B cell (primary cell): Measurements from ENCODE around the gene ZNF273. TPM values are rescaled to one million over a fixed set of nuclear protein-coding genes. Genes with fewer than 3 reads are reported as not detected.
A peak's percentile ranks its signal among the peaks of the same experiment; 100 is the strongest.

Experiments
- ATAC-seq: fragments of 200-7000 bp; cut with Tn5 transposase; one replicate; pipeline ENCODE4 v1.10.0; 2021; ENCODE audit warnings: low read depth, mild to moderate bottlenecking, moderate number of reproducible peaks, moderate library complexity
- CTCF ChIA-PET: fragments of 350-600 bp; sonication (Branson Sonifier 250); formaldehyde crosslinking; loops from one replicate; lab custom pipeline; 2021; ENCODE audit warnings: antibody characterized with exemption, inconsistent platforms; lab: Charles Lee
- POLR2A ChIA-PET: fragments of 350-600 bp; sonication (Branson Sonifier 250); formaldehyde crosslinking; loops from one replicate; lab custom pipeline; 2021; ENCODE audit warnings: antibody characterized with exemption; lab: Charles Lee
- DNase-seq: peaks from one replicate; pipeline ENCODE4 v3.0.0; 2013
- H2AFZ ChIP-seq: 2 replicates; pipeline ENCODE4 v1.6.1; 2012; ENCODE audit warnings: mild to moderate bottlenecking, low read depth, low read length; ENCODE audit not compliant: insufficient read depth, poor library complexity, severe bottlenecking
- H3K27ac ChIP-seq, 2 donors: 1 replicate in 1 of 2; 2 replicates in 1 of 2; pipeline ENCODE4 v1.5.1; 2012 to 2013; ENCODE audit warnings: low read length in 2 of 2, mild to moderate bottlenecking in 2 of 2, moderate library complexity in 1 of 2
- H3K27me3 ChIP-seq, 4 experiments: fragments of 200-600 bp in 1 of 4; sonication (generic) in 1 of 4; replicated peaks in 1 of 4; 1 replicate in 2 of 4; 2 replicates in 2 of 4; pipeline versions ENCODE4 v1.6.1 to v1.7.0; 2013 to 2016; ENCODE audit warnings: low read length in 3 of 4, mild to moderate bottlenecking in 2 of 4, mixed read lengths in 1 of 4, moderate library complexity in 1 of 4; ENCODE audit not compliant: insufficient read depth in 4 of 4, control insufficient read depth in 3 of 4; ENCODE audit errors: control extremely low read depth in 1 of 4
- H3K36me3 ChIP-seq, 2 experiments: replicated peaks in 1 of 2; 1 replicate in 1 of 2; 2 replicates in 1 of 2; pipeline versions ENCODE4 v1.6.1 to v1.7.1; 2013; ENCODE audit warnings: low read length in 1 of 2; ENCODE audit not compliant: insufficient read depth in 2 of 2, control insufficient read depth in 1 of 2; ENCODE audit errors: control extremely low read depth in 1 of 2, extremely low read depth in 1 of 2
- H3K4me1 ChIP-seq, 2 donors: fragments of 200-600 bp in 1 of 2; sonication (generic) in 1 of 2; 1 replicate in 1 of 2; 2 replicates in 1 of 2; pipeline versions ENCODE4 v1.5.1 to v1.6.1; 2013 to 2017; ENCODE audit warnings: low read length in 2 of 2; ENCODE audit not compliant: control insufficient read depth in 2 of 2, insufficient read depth in 2 of 2
- H3K4me2 ChIP-seq: replicated peaks from 2 replicates; pipeline ENCODE3; 2012; ENCODE audit warnings: mild to moderate bottlenecking, low read depth, low read length; ENCODE audit not compliant: poor library complexity, severe bottlenecking
- H3K4me3 ChIP-seq, 5 experiments: fragments of 200-600 bp in 1 of 5; sonication (generic) in 1 of 5; 1 replicate in 3 of 5; 2 replicates in 2 of 5; pipeline versions ENCODE4 v1.5.1 to v1.7.0; 2011 to 2016; ENCODE audit warnings: low read length in 4 of 5, mild to moderate bottlenecking in 4 of 5, low read depth in 2 of 5, control low read depth in 1 of 5, moderate library complexity in 1 of 5; ENCODE audit not compliant: insufficient read depth in 1 of 5; ENCODE audit errors: control extremely low read depth in 1 of 5, extremely low read depth in 1 of 5
- H3K79me2 ChIP-seq: fragments of 200-600 bp; sonication (generic); one replicate; pipeline ENCODE4 v1.6.0; 2016; ENCODE audit warnings: low read length; ENCODE audit not compliant: control insufficient read depth, insufficient read depth
- H3K9ac ChIP-seq: fragments of 200-600 bp; sonication (generic); 2 replicates; pipeline ENCODE4 v1.6.1; 2017; ENCODE audit warnings: mild to moderate bottlenecking, low read length, moderate library complexity
- H3K9me3 ChIP-seq, 3 donors: one replicate each; pipeline versions ENCODE4 v1.6.1 to v1.7.1; 2013; ENCODE audit warnings: low read length in 2 of 3; ENCODE audit not compliant: control insufficient read depth in 2 of 3, insufficient read depth in 1 of 3; ENCODE audit errors: control extremely low read depth in 1 of 3
- H4K20me1 ChIP-seq: 2 replicates; pipeline ENCODE4 v1.6.0; 2012; ENCODE audit warnings: mild to moderate bottlenecking, low read length; ENCODE audit not compliant: insufficient read depth, control insufficient read depth, poor library complexity, severe bottlenecking
- H3K27ac Mint-ChIP-seq: one replicate; pipeline ENCODE4 v1.8.0; 2021; ENCODE audit warnings: mixed read lengths
- H3K27me3 Mint-ChIP-seq: one replicate; pipeline ENCODE4 v1.8.0; 2021; ENCODE audit warnings: mixed read lengths
- H3K4me1 Mint-ChIP-seq: one replicate; pipeline ENCODE4 v1.8.0; 2021; ENCODE audit warnings: mixed read lengths
- H3K4me3 Mint-ChIP-seq: one replicate; pipeline ENCODE4 v1.8.0; 2021; ENCODE audit warnings: mixed read lengths
- H3K9me3 Mint-ChIP-seq: one replicate; pipeline ENCODE4 v1.8.0; 2022; ENCODE audit warnings: mixed read lengths; ENCODE audit not compliant: insufficient read depth
- CTCF ChIP-seq: fragments of 200-600 bp; IDR thresholded peaks from one replicate; pipeline ENCODE4 v1.8.0; 2022; ENCODE audit warnings: antibody characterized with exemption, mild to moderate bottlenecking
- EZH2 ChIP-seq: IDR thresholded peaks from 2 replicates; pipeline ENCODE4 v1.6.1; 2012; ENCODE audit warnings: borderline replicate concordance, low read depth, mild to moderate bottlenecking, moderate library complexity, low read length; ENCODE audit not compliant: insufficient read depth, poor library complexity, severe bottlenecking
- WGBS: methylation state at CpG from one replicate; pipeline ENCODE4 v1.1.5; 2013; ENCODE audit warnings: missing lambda C conversion rate; ENCODE audit not compliant: insufficient coverage; 5-methylcytosine and 5-hydroxymethylcytosine counted together
- intact Hi-C: fragments of 100-400 bp; cut with micrococcal nuclease; formaldehyde crosslinking; loops from one replicate; pipeline ENCODE4 v1.10.0; 2022
- polyA plus RNA-seq: library from polyadenylated mRNA; depleted of rRNA; stranded (reverse); fragments of >200 nt; gene quantifications from 2 replicates; pipeline ENCODE4 v1.2.3, GENCODE V29; 2012
- total RNA-seq, 2 donors: library from RNA; stranded (reverse); fragments of 120-200 nt in 1 of 2; gene quantifications; 1 replicate in 1 of 2; 2 replicates in 1 of 2; pipeline versions ENCODE4 v1.2.3 to v1.2.4, GENCODE V29; 2013 to 2022

Gene ZNF273
- total and polyA plus RNA-seq, 2 donors (not counting 1 experiment from before 2014, with no cell fraction given), result 3.8 to 12.7 TPM

GRCh38 chr7:64877714-64878610, 25.1 kb upstream of the ZNF273 start:
- H3K79me2 ChIP-seq, result no peaks in the 10 kb centered on the region
- H4K20me1 ChIP-seq, result no peaks in the 10 kb centered on the region
- H3K27me3 ChIP-seq, result peaks cover 0 to 34% (median 5%) of the 10 kb centered on the region in 4 experiments
- ChIA-PET CTCF (interaction anchor here (1.4 kb wide), 1 partner anchor 10 kb away, joined by 3 read pairs; no protein-coding TSS in a partner anchor), POLR2A (no interaction called here)
- H3K36me3 ChIP-seq, result no peaks in the 10 kb centered on the region
- TF ChIP-seq CTCF (no peak), EZH2 (no peak)
- H3K4me1 ChIP-seq, result peaks cover 9 to 18% of the 10 kb centered on the region in 2 donors
- H3K27me3 Mint-ChIP-seq, result peaks cover 26% of the 10 kb centered on the region
- peak overlapping the region; percentile 70 for H3K4me2 ChIP-seq
- peak overlapping the region; percentile 34 for H3K9ac ChIP-seq
- H3K4me1 Mint-ChIP-seq, result peaks cover 10% of the 10 kb centered on the region
- peak overlapping the region in 3 of 5 experiments; percentile 15 to 44 (median 22) for H3K4me3 ChIP-seq
- H3K27ac ChIP-seq, result no peak overlapping the region
- intact Hi-C loops, result no loop called here
- peak overlapping the region; percentile 66 for H2AFZ ChIP-seq
- peak overlapping the region; percentile 75 for H3K4me3 Mint-ChIP-seq
- 73% methylated on average over 33 of the region's 34 CpGs for WGBS
- DNase-seq, result no peak
- H3K9me3 Mint-ChIP-seq, result no peaks in the 10 kb centered on the region
- ATAC-seq, result peak; percentile 18
- H3K9me3 ChIP-seq, result peaks cover 0 to 63% (median 0%) of the 10 kb centered on the region in 3 donors
- no peak overlapping the region for H3K27ac Mint-ChIP-seq

GRCh38 chr7:64878684-64879083, 24.4 kb upstream of the ZNF273 start:
- intact Hi-C loops, result no loop called here
- H3K4me2 ChIP-seq, result no peak overlapping the region
- no peak overlapping the region for H3K27ac ChIP-seq
- H4K20me1 ChIP-seq, result no peaks in the 10 kb centered on the region
- Mint-ChIP-seq H3K4me3 (no peak overlapping the region), H3K9me3 (no peaks in the 10 kb centered on the region), H3K27me3 (peaks cover 33% of the 10 kb centered on the region), H3K4me1 (peaks cover 11% of the 10 kb centered on the region), H3K27ac (no peak overlapping the region)
- no peak for TF ChIP-seq EZH2
- TF ChIP-seq CTCF, result no peak
- no peak overlapping the region for H3K4me3 ChIP-seq
- peaks cover 0 to 41% (median 6%) of the 10 kb centered on the region in 4 experiments for H3K27me3 ChIP-seq
- H3K9ac ChIP-seq, result no peak overlapping the region
- ATAC-seq (no peak), DNase-seq (no peak)
- H3K79me2 ChIP-seq, result no peaks in the 10 kb centered on the region
- H3K36me3 ChIP-seq, result no peaks in the 10 kb centered on the region
- POLR2A ChIA-PET, result no interaction called here
- peaks cover 0 to 69% (median 0%) of the 10 kb centered on the region in 3 donors for H3K9me3 ChIP-seq
- no peak overlapping the region for H2AFZ ChIP-seq
- WGBS, result 91% methylated on average over 5 of the region's 5 CpGs
- CTCF ChIA-PET, result no interaction called here
- H3K4me1 ChIP-seq, result peaks cover 11 to 18% of the 10 kb centered on the region in 2 donors
